SU-DHL-6 (cell line): ENCODE data around the gene UNC5C.

Source experiments
- H2AFZ ChIP-seq: fragments of 200-600 bp; sonication (generic); 2 replicates; pipeline ENCODE4 v1.6.1; 2014; ENCODE audit warnings: low read depth, mild to moderate bottlenecking, moderate library complexity, mixed read lengths, antibody characterized with exemption, low read length; ENCODE audit not compliant: severe bottlenecking
- H3F3A ChIP-seq: fragments of 200-600 bp; shearing (Covaris generic); 2 replicates; pipeline ENCODE4 v1.6.0; 2016; ENCODE audit warnings: antibody characterized with exemption, mild to moderate bottlenecking; ENCODE audit not compliant: insufficient read depth
- H3K27ac ChIP-seq: fragments of 200-600 bp; sonication (generic); 2 replicates; pipeline ENCODE4 v1.5.1; 2016; ENCODE audit warnings: low read depth, mild to moderate bottlenecking, low read length, moderate library complexity, mixed read lengths
- H3K27me3 ChIP-seq: fragments of 200-600 bp; sonication (generic), shearing (Covaris generic); 2 replicates; pipeline ENCODE4 v1.6.0; 2014; ENCODE audit warnings: mild to moderate bottlenecking, low read length
- H3K36me3 ChIP-seq: fragments of 200-600 bp; sonication (generic); 2 replicates; pipeline ENCODE4 v1.6.1; 2014; ENCODE audit warnings: mild to moderate bottlenecking, low read length, mixed read lengths
- H3K4me2 ChIP-seq: fragments of 300-600, 200-600 bp; shearing (Covaris generic), sonication (generic); 2 replicates; pipeline ENCODE4 v1.6.0; 2014; ENCODE audit warnings: low read length, low read depth, mild to moderate bottlenecking; ENCODE audit not compliant: poor library complexity, severe bottlenecking
- H3K4me3 ChIP-seq: fragments of 200-600 bp; sonication (generic); 2 replicates; pipeline ENCODE4 v1.5.1; 2014; ENCODE audit warnings: antibody characterized with exemption, low read length, mild to moderate bottlenecking, mixed read lengths; ENCODE audit not compliant: insufficient read depth, poor library complexity, severe bottlenecking
- H3K79me2 ChIP-seq: fragments of 200-600 bp; sonication (generic); 2 replicates; pipeline ENCODE4 v1.6.1; 2014; ENCODE audit warnings: mild to moderate bottlenecking, low read length, moderate library complexity; ENCODE audit not compliant: insufficient read depth
- H3K9ac ChIP-seq: fragments of 200-600 bp; sonication (generic); 2 replicates; pipeline ENCODE4 v1.7.0; 2014; ENCODE audit warnings: mild to moderate bottlenecking, low read length
- H3K9me2 ChIP-seq: fragments of 200-600 bp; sonication (generic); replicated peaks from 2 replicates; pipeline ENCODE4 v1.6.1; 2014; ENCODE audit warnings: low read length; ENCODE audit not compliant: insufficient read depth
- H3K9me3 ChIP-seq: fragments of 200-600 bp; sonication (generic); 2 replicates; pipeline ENCODE4 v1.6.1; 2014; ENCODE audit warnings: low read length, mixed read lengths; ENCODE audit not compliant: insufficient read depth
- H4K20me1 ChIP-seq: fragments of 200-600 bp; sonication (generic); 2 replicates; pipeline ENCODE4 v1.6.1; 2014; ENCODE audit warnings: low read depth, mild to moderate bottlenecking, antibody characterized with exemption, low read length, moderate library complexity, mixed read lengths
- CTCF ChIP-seq: fragments of 200-600 bp; sonication (generic); IDR thresholded peaks from one replicate; pipeline ENCODE4 v1.5.1; 2017; ENCODE audit warnings: antibody characterized with exemption, mild to moderate bottlenecking, low read length, moderate library complexity; ENCODE audit not compliant: insufficient read depth, poor library complexity, severe bottlenecking
- EZH2phosphoT487 ChIP-seq: fragments of 200-600 bp; sonication (generic), shearing (Covaris generic); conservative IDR thresholded peaks from 2 replicates; pipeline ENCODE4 v1.6.1; 2018; ENCODE audit warnings: mild to moderate bottlenecking, antibody characterized with exemption, low read length, moderate library complexity, mixed read lengths

The UNC5C gene

GRCh38 chr4:95367824-95368223 lies 180.9 kb downstream of the UNC5C start:
- H3K27ac ChIP-seq = no peak overlapping the region
- H2AFZ ChIP-seq = no peak overlapping the region
- no peaks in the 10 kb centered on the region for H3K9me2 ChIP-seq

GRCh38 chr4:95363966-95364365 lies 184.8 kb downstream of the UNC5C start:
- no peaks in the 10 kb centered on the region for H3K36me3 ChIP-seq
- no peak overlapping the region for H3K27ac ChIP-seq
- no peak overlapping the region for H3K4me2 ChIP-seq
- no peaks in the 10 kb centered on the region for H3K9me2 ChIP-seq
- H3K27me3 ChIP-seq = no peaks in the 10 kb centered on the region
- no peak overlapping the region for H3K4me3 ChIP-seq
- H3K9ac ChIP-seq = no peak overlapping the region
- no peak for TF ChIP-seq CTCF
- no peak for TF ChIP-seq EZH2phosphoT487
- no peaks in the 10 kb centered on the region for H4K20me1 ChIP-seq
- H3F3A ChIP-seq = no peaks in the 10 kb centered on the region
- H2AFZ ChIP-seq = no peak overlapping the region
- H3K79me2 ChIP-seq = no peaks in the 10 kb centered on the region
- H3K9me3 ChIP-seq = no peaks in the 10 kb centered on the region

More at GRCh38 chr4:95367824-95368223, 180.9 kb downstream of the UNC5C start:
- Histone ChIP-seq H3K27me3 (no peaks in the 10 kb centered on the region), H3K9ac (no peak overlapping the region), H3K9me3 (no peaks in the 10 kb centered on the region), H3K4me2 (no peak overlapping the region), H3F3A (no peaks in the 10 kb centered on the region), H4K20me1 (no peaks in the 10 kb centered on the region), H3K79me2 (no peaks in the 10 kb centered on the region), H3K4me3 (no peak overlapping the region), H3K36me3 (no peaks in the 10 kb centered on the region)
- TF ChIP-seq EZH2phosphoT487 (no peak), CTCF (no peak)

- no peaks in the 10 kb centered on the region for H3F3A ChIP-seq
- H4K20me1 ChIP-seq = no peaks in the 10 kb centered on the region
- no peaks in the 10 kb centered on the region for H3K27me3 ChIP-seq
- no peaks in the 10 kb centered on the region for H3K79me2 ChIP-seq
- H3K9ac ChIP-seq = no peak overlapping the region
- no peaks in the 10 kb centered on the region for H3K9me2 ChIP-seq
- H3K36me3 ChIP-seq = no peaks in the 10 kb centered on the region
- TF ChIP-seq EZH2phosphoT487 = no peak
- no peak for TF ChIP-seq CTCF
- no peak overlapping the region for H3K4me2 ChIP-seq
- H3K27ac ChIP-seq = no peak overlapping the region
- no peaks in the 10 kb centered on the region for H3K9me3 ChIP-seq
- H2AFZ ChIP-seq = no peak overlapping the region
- no peak overlapping the region for H3K4me3 ChIP-seq
These were observed 185.2 kb downstream of the UNC5C start for GRCh38 chr4:95363559-95363925.
